HTR-8/SVneo (cell line): ENCODE data around the gene HECTD4.
"Not testable (repeated sequence)": the region's sequence is repeated elsewhere in the genome, so short reads cannot be mapped to it uniquely, and the experiment has no call there.

Source experiments
- DNase-seq: peaks from one replicate; pipeline ENCODE4 v3.0.0; 2011; ENCODE audit warnings: low spot score, mixed read lengths; ENCODE audit not compliant: insufficient read length
- FAIRE-seq: peaks from 2 replicates; lab custom pipeline; 2011; peaks lifted over from hg19 to GRCh38; lab: Jason Lieb, UNC

HECTD4 gene

DNA sequence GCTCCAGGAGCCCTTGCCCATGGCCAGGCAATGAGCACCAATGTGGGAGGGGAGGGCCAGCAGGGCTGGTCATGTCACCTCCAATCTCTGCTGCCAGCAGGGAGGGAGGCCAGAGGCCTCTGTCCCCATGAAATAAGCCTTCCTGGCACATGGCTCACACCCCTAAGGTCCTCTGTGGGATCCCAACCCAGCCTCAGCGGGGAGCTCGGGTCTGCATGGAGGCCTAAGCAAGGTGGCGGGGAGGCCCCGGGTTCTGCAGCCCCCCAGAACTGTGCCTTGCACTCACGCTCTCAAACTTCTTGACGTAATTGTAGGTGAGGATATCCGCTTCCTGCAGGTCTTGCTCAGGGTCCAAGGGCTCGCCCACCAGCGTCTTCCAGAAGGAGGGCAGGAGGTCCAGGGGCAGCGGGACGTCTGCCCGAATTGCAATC is 215.2 kb downstream of the HECTD4 start:
- FAIRE-seq (no peak), DNase-seq (no peak)

- no peak for FAIRE-seq
- no peak for DNase-seq
These were observed 215.9 kb downstream of the HECTD4 start for GRCh38 chr12:112166051-112167015.

GRCh38 chr12:112165624-112166023 is 216.6 kb downstream of the HECTD4 start:
- FAIRE-seq (no peak), DNase-seq (no peak)

DNA sequence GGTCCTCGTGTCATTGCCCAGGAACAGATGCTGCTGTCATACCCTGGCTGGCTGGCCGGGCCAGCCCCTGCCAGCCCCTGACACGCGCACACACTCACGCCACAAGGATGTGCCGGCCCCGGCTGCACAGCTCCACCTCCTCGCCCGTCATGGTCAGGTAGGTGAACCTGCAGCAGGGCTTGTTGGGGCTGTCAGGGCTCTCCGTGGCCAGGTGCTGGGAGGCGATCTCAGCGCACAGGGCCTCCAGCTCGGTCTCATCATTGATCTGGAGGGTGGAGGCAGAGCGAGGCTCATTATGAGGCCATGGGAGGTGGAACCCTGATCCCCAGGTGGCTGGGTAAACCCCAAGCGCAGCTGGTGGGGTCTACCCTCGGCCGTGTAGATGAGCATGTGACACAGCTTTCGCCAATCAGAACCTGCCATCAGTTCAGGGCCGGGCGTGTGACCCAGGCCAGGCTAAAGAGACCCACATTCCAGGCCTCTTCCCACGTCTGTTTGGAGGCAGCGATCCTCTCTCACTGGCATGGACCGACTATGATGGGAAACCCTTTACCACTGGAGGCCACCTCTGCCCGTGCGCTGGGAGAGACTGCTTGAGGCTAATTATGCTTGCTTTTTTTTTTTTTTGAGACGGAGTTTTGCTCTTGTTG is 218.1 kb downstream of the HECTD4 start:
- no peak for DNase-seq
- no peak for FAIRE-seq

DNA sequence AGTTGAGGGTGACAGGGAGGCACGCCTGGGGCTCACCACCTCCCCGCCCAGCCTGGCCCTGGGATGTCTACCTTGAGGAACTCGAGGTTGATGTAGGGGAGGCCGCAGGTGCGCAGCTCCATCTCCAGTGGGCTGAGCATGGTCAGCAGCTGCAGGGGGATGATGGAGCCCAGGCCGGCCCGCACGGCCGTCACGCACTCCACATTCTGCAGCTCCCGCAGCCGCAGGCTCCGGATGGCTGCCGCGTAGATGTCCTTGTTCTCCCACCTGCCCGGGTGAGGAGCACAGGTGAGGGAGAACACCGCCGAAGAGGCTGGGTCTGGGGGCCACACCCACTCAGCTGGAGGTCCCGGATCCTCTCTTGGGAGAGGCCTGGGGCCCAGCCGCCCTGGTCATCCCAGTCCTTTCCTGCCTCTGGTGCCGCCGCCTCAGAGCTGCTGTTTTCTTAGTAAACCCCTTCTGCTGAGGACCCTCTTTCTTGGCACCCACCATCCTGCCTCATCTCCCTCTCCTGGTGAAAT is 218.7 kb downstream of the HECTD4 start:
- FAIRE-seq (no peak), DNase-seq (no peak)

DNA sequence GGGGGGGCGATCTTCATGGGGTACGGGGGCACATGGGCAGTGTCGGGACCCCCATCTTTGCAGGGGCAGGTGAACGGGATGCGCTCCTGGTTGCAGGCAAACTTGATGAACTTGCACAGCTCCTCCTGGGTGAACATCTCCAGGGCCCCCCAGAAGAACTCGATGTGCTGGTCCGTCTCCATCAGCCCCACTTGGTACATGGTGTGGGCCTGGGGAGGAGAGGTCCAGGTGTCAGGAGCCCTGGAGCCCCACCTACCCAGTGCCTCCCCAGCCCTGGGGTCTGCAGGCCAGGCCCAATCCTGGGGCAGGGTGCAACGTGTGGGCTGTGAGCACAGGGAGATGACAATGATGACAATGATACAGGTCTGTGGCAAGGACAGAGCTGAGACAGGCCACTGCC is 219.2 kb downstream of the HECTD4 start:
- FAIRE-seq = no peak

DNA sequence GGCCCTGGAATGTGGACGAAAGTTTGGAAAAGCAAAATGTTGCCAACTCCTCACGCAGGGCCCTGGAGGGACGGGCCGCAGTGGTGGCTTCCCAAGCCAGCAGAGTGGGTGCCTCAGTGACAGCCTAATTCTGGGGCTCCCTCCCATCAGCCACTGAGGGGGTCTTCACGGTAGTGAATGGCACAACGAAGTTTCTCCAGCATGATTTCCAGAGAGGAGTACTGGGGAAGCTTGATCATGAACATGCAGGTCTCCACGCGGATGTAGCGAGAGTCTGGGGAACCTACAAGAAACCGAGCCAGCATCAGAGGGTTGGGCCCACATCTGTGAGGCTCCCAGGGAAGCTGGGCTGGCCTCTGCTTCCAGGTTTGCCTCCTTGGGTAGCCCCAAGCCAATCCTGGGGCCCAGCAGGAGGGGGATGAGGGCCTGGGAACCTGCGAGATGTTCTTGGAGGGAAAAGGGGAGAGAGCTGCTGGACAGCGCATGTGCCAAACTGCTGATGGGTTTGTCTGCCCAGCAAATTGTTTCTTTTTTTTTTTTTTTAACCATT is 219.9 kb downstream of the HECTD4 start:
- DNase-seq (no peak), FAIRE-seq (no peak)

More for the DNA sequence above, 219.2 kb downstream of the HECTD4 start:
- no peak for DNase-seq

DNA sequence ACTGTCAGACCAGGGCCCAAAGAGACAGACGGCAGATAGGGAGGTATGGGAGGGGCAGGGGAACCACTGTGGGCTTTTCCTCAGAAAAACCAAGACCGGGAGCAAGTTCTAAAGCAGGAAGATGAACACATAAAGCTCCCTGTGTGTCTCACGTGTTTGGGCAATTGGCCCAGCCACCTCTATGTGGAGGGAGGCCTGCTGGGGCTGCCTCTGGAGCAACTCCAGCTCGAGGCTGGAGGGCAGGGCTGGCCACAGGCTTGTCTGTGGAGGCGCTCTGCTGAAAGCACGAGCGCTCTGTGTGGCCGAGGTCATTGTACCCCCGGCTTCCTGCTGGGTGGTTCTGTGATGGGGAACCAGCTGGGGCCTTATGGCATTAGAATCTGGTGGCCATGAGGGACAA is 220.5 kb downstream of the HECTD4 start:
- DNase-seq (no peak), FAIRE-seq (no peak)

- FAIRE-seq (no peak), DNase-seq (no peak)
These were observed 221.6 kb downstream of the HECTD4 start for GRCh38 chr12:112160611-112161010.

DNA sequence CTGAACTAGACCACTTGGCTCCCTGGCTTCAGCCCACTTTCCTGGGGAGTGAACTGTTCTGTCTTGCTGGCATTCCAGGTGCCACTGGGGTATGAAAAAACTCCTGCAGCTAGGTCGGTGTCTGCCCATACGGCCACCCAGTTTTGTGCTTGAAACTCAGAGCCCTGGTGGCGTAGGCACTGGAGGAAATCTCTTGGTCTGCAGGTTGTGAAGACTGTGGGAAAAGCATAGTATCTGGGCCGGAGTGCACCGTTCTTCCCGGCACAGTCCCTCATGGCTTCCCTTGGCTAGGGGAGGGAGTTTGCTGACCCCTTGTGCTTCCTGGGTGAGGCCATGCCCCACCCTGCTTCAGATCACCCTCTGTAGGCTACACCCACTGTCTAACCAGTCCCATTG is 223.1 kb downstream of the HECTD4 start:
- no peak for FAIRE-seq
- no peak for DNase-seq

- DNase-seq, FAIRE-seq: not testable (repeated sequence)
These were observed 223.6 kb downstream of the HECTD4 start for GRCh38 chr12:112158461-112159145.

DNA sequence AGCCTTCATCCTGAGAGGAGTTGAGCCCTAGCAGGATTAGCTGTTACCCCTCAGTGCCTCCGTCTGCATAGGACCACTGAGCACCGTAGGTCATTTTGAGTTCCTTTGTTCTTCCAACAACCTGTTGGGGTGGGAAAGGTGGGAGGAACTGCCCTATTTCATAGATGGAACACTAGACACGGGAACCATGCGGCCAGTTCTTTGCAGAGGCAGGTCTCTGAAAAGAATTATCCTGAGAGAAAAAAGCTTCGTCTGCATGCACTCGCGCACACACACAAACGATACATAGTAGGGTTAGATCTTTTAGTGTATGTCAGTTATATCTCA is 228.4 kb downstream of the HECTD4 start:
- DNase-seq (no peak), FAIRE-seq (no peak)

GRCh38 chr12:112153181-112153892 is 228.9 kb downstream of the HECTD4 start:
- no peak for DNase-seq
- FAIRE-seq = no peak

DNA sequence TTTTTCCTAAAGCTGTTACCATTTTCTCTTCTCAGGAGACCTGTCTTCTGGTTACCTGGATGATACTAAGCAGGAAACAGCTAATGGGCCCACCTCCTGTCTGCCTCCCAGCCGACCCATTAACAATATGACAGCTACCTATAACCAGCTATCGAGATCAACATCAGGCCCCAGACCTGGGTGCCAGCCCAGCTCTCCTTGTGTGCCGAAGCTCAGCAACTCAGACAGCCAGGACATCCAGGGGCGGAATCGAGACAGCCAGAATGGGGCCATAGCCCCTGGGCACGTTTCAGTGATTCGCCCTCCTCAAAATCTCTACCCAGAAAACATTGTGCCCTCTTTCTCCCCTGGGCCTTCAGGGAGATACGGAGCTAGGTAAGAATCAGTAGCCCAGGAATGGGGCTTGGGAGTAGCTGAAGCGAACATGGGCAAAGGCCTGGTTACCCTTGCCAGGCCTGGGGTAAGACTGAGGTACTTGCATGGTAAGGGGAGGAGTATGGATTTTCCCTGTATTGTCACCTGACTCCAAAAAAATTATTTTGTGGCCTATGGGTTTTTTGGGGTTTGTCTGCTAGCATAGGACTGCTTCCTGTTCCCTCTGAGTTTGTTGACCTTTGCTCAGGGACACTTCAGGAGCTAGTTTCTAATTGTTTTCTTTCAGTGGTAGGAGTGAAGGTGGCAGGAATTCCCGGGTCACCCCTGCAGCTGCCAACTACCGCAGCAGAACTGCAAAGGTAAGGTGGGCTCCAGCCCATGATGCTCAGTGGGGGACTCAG is 230.3 kb downstream of the HECTD4 start:
- no peak for DNase-seq
- FAIRE-seq = no peak

DNA sequence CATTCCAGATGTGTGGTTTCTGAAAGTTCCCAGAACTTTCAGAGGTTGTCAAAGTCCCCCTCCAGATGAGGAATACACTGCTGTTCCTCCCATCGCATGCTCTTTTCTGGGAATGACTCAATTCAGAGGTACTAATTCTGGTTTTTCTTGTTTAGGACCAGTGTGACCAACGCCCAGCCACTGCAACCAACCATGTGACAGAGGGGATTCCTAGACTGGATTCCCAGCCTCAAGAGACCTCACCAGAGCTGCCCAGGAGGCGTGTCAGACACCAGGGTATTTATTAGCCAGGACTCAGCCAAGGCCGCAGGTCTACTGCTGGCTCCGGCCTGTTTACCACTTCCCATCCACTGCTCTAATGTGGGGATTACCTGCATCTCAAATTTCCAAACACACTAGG is 232.6 kb downstream of the HECTD4 start:
- DNase-seq = no peak

DNA sequence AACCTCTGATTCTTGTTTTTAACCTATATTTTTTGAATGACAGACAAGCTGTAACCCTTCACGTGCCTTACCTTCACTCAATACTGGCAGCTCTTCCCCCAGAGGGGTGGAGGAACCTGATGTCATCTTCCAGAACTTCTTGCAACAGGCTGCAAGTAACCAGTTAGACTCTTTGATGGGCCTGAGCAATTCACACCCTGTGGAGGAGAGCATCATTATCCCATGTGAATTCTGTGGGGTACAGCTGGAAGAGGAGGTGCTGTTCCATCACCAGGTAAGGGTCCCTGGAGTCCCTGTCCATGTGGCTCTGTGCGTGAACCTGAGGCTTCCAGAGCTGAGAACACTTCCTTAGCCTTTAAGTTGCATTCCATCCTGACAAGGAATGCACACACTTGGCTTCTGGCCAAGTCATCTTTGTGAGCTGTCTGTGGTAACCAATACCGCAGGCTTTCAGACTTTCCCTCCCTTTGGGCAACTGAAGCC is 234.2 kb downstream of the HECTD4 start:
- FAIRE-seq (no peak), DNase-seq (peak; percentile 59)

More for the DNA sequence above, 232.6 kb downstream of the HECTD4 start:
- FAIRE-seq = no peak

- DNase-seq (no peak), FAIRE-seq (no peak)
These were observed 236.1 kb downstream of the HECTD4 start for GRCh38 chr12:112146123-112146522.

GRCh38 chr12:112140728-112141127 is 241.5 kb downstream of the HECTD4 start:
- no peak for FAIRE-seq
- DNase-seq = no peak

GRCh38 chr12:112134731-112135130 is 247.5 kb downstream of the HECTD4 start:
- FAIRE-seq (no peak), DNase-seq (no peak)
